NCI-H460 (cell line): ENCODE measurements around the gene KRT6B. TPM values are rescaled to one million over a fixed set of nuclear protein-coding genes. Genes with fewer than 3 reads are reported as not detected.
"Not testable (repeated sequence)": the region's sequence is repeated elsewhere in the genome, so short reads cannot be mapped to it uniquely, and the experiment has no call there.

Source experiments
- DNase-seq: peaks from one replicate; pipeline ENCODE4 v3.0.0-alpha.2; 2016; ENCODE audit warnings: low read depth; ENCODE audit errors: extremely low read depth
- polyA plus RNA-seq: library from polyadenylated mRNA; depleted of rRNA; stranded (reverse); fragments of >200 nt; gene quantifications from 2 replicates; pipeline ENCODE4 v1.2.3, GENCODE V29; 2014; cell fraction: nucleus; rRNA removed
- total RNA-seq: library from RNA; depleted of rRNA; stranded (reverse); fragments of >200 nt; shearing (Covaris generic); gene quantifications from 2 replicates; pipeline ENCODE4 v1.2.3, GENCODE V29; 2014; rRNA removed

The KRT6B gene
- not detected in 2 replicates for total RNA-seq
- polyA plus RNA-seq = not detected in 2 replicates

GRCh38 chr12:52452101-52452500 lies at the start of gene KRT6B:
TSS of gene KRT6B (minus strand) at chr12:52452146. CDS start at chr12:52452078, 68 bp downstream.
- DNase-seq = no peak

DNA sequence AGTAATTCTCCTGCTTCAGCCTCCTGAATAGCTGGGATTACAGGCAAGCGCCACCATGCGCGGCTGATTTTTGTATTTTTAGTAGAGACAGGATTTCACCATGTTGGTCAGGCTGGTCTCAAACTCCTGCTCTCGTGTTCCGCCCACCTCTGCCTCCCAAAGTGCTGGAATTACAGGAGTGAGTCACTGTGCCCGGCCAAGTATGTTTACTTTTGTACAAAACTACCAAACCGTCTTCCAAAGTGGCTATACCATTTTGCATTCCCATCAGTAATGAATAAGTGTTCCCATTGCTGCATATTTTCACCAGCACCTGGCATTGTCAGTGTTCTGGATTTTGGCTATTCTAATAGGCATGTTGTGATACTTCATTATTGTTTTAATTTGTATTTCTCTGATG lies 49.5 kb upstream of the KRT6B start:
- no peak for DNase-seq

DNA sequence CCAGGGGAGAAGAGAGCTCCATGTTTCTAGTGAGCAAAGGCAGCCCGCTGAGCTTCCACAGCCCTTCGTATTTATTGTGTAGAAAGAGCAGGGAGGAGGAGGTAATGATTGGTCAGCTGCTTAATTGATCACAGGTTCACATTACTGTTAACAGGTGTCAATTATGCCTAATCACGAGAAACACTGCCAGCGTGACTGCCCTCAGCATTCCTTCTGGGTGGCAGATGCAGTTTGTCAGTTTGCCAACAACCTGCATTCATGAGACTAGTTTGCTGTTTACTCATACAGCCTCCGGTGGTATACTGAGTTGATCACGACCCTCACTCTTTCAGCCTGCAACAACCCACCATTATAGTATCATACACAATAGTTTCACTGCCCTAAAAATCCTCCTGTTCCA lies 48.6 kb upstream of the KRT6B start:
- not testable (repeated sequence) for DNase-seq

- no peak for DNase-seq
These were observed 48.0 kb upstream of the KRT6B start for GRCh38 chr12:52499806-52500560.

DNA sequence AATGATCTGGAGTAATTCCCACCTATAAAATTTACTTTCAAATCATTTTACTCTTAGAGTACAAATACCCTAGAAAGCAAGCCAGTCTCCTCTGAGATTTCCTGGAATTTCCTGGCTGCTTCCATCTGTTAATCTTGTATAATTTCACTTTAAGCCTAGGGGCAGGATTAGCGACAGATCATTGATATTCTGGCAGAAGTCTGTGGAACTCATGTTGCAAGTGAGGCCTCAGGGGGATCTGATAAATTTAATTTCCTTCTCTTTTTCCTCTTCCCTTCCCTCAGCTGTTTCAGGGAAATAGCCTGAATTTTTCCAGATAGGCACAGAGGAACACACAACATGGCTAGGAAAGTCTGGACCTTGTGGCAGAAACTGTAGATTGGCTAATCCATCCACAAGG lies 47.0 kb upstream of the KRT6B start:
- DNase-seq = no peak

GRCh38 chr12:52497975-52498374 lies 46.0 kb upstream of the KRT6B start:
- no peak for DNase-seq

DNA sequence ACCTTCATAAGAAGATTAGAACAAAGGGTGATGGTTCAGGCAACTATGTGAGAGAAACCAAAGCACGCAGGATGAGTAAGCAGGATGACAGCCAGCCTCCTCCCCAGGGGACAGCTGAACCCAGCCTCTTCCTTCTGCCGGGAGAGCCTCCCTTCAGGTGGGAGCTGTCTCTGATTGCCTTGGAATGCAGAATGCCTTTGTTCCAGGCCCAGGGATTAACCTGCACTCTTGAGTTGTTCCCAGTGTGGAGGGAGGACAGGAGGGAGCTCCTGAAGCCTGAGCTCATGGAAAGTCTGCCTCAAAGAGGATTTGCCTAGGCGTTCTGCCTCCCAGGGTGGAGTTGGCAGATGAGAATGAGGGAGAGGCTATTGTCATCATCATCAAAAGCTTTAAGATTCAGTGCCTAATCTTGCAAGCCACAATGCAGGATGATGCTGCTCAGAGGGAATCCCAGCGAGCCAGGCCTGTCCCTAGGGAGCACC lies 44.7 kb upstream of the KRT6B start:
- DNase-seq = peak; percentile 31

GRCh38 chr12:52496054-52496453 lies 44.1 kb upstream of the KRT6B start:
- no peak for DNase-seq

- no peak for DNase-seq
These were observed 43.4 kb upstream of the KRT6B start for GRCh38 chr12:52495389-52495788.

GRCh38 chr12:52494518-52494917 lies 42.6 kb upstream of the KRT6B start:
- DNase-seq = peak; percentile 18

DNA sequence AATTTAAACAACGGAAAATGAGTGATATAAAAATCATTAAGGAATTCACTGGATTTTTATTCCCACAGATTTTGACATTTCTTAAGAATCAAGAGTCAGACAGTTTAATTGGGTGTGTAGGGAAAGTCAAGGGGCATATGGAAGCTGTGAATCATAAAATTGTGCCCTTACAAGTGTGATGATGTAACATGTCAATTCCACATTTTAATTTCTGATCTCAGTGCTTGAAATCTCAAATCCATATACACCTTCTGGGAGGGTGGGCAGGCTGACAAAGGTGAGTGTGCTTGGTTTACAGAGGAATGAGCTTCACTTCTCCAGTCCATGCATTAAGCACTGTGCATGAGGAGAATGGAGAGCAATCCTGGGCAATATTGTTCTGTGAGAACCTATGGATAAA lies 42.2 kb upstream of the KRT6B start:
- DNase-seq = no peak

- no peak for DNase-seq
These were observed 41.2 kb upstream of the KRT6B start, which contains the start of gene KRT6A for GRCh38 chr12:52493172-52493571. TSS of gene KRT6A (minus strand) at chr12:52493257. CDS start at chr12:52493188, 69 bp downstream.

DNA sequence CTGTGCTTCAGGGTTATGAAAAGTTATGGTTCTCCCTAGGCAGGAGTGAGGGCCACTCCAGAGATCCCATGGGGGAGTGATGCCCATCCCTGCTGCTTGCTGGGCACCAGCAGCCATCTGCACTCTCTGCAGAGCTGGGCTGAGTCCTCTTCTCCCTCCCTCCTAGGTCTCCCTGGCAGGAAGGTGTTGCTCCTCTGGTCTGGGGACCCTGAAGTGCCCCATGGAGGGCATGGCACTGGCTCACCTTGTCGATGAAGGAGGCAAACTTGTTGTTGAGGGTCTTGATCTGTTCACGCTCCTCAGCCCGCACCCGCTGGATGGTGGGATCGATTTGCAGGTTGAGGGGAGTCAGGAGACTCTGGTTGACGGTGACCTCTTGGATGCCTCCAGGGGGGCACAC lies 40.5 kb upstream of the KRT6B start:
- DNase-seq = not testable (repeated sequence)

DNA sequence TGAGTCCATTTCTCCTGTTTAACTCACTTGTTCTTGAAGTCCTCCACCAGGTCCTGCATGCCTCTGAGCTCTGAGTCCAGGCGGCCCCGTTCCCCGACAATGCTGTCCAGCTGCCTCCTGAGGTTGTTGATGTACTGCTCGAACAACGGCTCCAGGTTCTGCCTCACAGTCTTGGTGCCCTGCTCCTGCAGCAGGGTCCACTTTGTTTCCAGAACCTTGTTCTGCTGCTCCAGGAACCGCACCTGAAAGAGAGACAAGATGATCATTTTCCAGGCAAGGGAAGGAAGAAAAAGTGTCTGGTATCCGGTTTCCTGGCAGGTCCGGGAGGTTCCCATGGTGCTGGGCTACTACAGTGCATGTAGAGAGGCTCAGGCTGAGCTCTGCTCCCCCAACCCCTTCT lies 39.5 kb upstream of the KRT6B start:
- not testable (repeated sequence) for DNase-seq

DNA sequence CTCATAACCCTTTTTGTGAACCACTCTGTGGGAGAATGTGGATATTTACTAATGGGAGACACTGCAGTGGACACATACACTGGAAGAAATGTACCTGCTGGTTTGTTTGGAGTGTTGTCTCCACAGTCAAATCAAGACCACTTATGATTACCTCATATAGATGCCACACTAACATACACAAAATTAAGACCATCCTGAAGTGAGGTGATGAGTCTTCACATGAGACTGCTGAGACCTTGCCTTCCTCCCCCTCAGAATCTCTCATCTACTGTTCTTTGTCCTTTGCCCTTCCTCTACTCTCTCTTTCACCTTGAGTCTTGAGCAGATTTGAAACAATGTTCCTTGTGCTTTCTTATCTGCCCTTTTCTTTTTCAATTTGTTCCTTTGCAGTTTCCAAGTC lies 36.8 kb upstream of the KRT6B start:
- no peak for DNase-seq

DNA sequence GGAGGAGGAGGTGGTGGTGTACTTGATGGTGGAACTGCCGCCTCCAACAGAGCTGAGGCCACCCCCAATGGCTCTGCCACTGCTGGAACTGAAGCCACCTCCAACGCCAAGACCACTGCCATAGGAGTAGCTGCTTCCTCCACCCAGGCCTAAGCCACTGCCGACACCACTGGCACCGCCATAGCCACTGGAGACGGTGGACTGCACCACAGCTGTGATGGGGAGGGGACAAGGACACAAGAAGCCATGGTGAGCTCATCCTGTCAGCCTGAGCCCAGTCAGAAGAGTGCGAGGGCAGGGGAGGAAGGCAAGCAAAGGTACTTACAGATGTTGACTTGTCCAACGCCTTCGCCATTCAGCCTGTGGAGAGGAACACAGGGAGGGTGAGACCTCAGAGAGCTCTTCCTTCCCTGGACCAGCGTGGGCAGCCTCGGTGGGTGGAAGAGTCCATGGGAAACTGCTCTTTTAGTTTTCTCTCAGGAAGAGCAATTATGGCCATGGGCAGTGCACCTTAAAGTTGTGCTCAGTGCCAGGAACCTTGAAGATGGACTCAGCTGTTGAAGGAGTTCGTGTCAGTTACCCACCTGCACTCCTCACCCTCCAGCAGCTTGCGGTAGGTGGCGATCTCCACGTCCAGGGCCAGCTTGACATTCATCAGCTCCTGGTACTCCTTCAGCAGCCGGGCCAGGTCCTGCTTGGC lies 35.9 kb upstream of the KRT6B start:
- DNase-seq = not testable (repeated sequence)

DNA sequence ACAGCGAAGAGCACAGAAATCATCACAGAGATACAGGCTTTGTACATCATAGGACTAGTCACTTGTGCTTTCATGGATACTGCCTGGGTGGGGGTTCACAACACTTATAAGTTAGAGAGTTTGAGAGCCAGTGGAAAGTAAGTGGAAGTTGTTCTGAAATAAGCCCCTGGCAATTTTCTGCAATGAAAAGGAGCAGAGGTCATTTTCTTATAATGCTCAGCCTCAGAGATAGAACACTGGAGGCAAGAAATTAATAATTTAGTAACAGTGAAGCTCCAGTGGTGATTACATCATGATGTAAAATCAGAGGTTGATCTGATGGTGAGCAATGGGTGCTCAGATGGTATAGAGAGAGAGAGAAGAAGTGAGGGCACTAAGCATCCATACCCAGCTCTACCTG lies 35.3 kb upstream of the KRT6B start:
- no peak for DNase-seq

DNA sequence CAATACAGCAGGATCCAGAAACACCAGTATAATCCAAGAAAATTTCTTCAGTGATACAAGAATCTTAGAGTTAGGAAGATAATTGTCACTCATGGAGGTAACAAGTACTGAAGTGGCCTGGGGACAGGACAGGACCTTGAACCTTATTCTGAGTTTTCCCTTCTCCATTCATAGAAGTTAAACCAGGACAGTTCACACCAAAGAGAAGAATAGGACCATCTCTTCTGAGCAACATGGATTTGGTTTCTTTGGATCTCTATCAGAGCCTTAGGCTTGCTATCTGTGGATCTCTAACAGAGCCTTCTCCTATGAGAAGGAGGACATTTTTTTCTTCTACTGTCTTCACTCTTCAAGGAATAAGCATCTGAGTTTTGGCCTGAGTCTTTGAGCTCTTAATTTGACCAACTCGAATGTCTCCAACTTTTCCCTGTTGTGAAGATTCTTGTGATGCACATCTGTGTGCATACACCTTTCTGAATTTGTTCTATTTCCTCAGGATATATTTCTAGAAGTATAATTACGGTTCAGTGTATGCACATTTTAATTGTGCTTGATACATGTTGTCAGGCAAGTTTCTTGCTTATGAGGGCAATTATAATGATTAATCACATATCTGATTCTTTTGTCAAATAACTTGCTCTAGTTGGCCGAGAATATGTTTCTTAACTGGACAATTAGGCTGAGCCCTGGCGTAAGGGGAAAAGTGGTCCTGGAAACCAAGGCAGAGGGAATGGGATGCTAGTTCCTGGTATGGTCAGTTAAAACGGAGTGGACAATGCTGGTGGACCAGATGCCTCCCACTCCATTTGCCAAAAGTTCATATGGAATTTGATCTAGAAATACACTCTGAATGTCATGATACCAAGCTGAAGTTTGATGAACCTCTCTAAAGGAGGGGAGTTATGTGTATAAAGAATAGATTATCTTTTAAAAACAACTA lies 34.5 kb upstream of the KRT6B start:
- no peak for DNase-seq

- DNase-seq = no peak
These were observed 28.1 kb upstream of the KRT6B start for GRCh38 chr12:52480073-52480472.

- no peak for DNase-seq
These were observed 25.7 kb upstream of the KRT6B start for GRCh38 chr12:52477651-52478050.

- no peak for DNase-seq
These were observed 22.3 kb upstream of the KRT6B start for GRCh38 chr12:52474212-52474611.
